KMS-11 (cell line): Measurements from ENCODE around the gene ATP2B1.

ENCODE experiments used
- H2AFZ ChIP-seq: fragments of 200-600 bp; sonication (generic); 2 replicates; pipeline ENCODE4 v1.6.1; 2016; ENCODE audit warnings: antibody characterized with exemption, mixed run types, low read depth
- H3K27ac ChIP-seq: fragments of 200-600 bp; sonication (generic); 2 replicates; pipeline ENCODE4 v1.6.1; 2016; ENCODE audit warnings: mild to moderate bottlenecking, mixed run types
- H3K27me3 ChIP-seq: fragments of 200-600 bp; sonication (generic); 2 replicates; pipeline ENCODE4 v1.6.1; 2017; ENCODE audit warnings: mild to moderate bottlenecking, low read depth, mixed run types, moderate library complexity; ENCODE audit not compliant: insufficient read depth
- H3K36me3 ChIP-seq: fragments of 200-600 bp; sonication (generic); 2 replicates; pipeline ENCODE4 v1.6.1; 2017; ENCODE audit warnings: mild to moderate bottlenecking, mixed run types; ENCODE audit not compliant: insufficient read depth
- H3K4me1 ChIP-seq: fragments of 200-600 bp; sonication (generic); 2 replicates; pipeline ENCODE4 v1.6.1; 2016; ENCODE audit warnings: mild to moderate bottlenecking, low read depth, mixed run types; ENCODE audit not compliant: poor library complexity, severe bottlenecking
- H3K4me2 ChIP-seq: fragments of 200-600 bp; sonication (generic); 2 replicates; pipeline ENCODE4 v1.7.0; 2016; ENCODE audit warnings: mild to moderate bottlenecking, mixed run types
- H3K4me3 ChIP-seq: fragments of 200-600 bp; sonication (generic); IDR thresholded peaks from 2 replicates; pipeline ENCODE4 v1.6.1; 2017; ENCODE audit warnings: low read depth, low read length, mixed read lengths; ENCODE audit not compliant: insufficient read depth
- H3K79me2 ChIP-seq: fragments of 200-600 bp; sonication (generic); 2 replicates; pipeline ENCODE4 v1.6.1; 2016; ENCODE audit warnings: low read depth, mixed run types; ENCODE audit not compliant: insufficient read depth
- H3K9ac ChIP-seq: fragments of 200-600 bp; sonication (generic); 2 replicates; pipeline ENCODE4 v1.6.1; 2016; ENCODE audit warnings: mild to moderate bottlenecking, mixed run types
- H4K20me1 ChIP-seq: fragments of 200-600 bp; sonication (generic); 2 replicates; pipeline ENCODE4 v1.6.1; 2016; ENCODE audit warnings: mild to moderate bottlenecking, mixed run types; ENCODE audit not compliant: insufficient read depth
- TF ChIP-seq, protein P1 (sequence below): fragments of 200-600 bp; sonication (generic); conservative IDR thresholded peaks from 2 replicates; pipeline ENCODE4 v1.6.1; 2017; ENCODE audit warnings: low read depth, mild to moderate bottlenecking, antibody characterized with exemption, low read length, moderate library complexity, mixed read lengths

The ATP2B1 gene

DNA sequence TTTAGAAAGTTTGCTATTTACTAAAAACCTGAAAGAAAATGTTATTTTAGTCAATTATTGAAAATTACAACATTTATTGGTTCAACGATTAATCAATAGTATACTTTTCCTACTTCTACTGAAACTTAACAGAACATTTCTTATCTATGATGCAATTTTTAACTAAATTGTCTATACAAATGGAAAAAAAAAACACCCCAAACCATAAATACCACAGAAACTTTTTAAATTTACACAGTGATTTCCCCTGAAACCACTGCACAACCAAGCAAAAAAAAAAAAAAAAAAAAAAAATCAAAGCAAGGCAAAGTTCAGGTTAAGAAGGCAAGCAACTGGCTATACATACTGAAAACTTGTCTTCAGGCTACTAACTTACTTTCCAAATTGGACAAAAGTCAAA lies 110.9 kb downstream of the ATP2B1 start:
- TF ChIP-seq, protein P1, sequence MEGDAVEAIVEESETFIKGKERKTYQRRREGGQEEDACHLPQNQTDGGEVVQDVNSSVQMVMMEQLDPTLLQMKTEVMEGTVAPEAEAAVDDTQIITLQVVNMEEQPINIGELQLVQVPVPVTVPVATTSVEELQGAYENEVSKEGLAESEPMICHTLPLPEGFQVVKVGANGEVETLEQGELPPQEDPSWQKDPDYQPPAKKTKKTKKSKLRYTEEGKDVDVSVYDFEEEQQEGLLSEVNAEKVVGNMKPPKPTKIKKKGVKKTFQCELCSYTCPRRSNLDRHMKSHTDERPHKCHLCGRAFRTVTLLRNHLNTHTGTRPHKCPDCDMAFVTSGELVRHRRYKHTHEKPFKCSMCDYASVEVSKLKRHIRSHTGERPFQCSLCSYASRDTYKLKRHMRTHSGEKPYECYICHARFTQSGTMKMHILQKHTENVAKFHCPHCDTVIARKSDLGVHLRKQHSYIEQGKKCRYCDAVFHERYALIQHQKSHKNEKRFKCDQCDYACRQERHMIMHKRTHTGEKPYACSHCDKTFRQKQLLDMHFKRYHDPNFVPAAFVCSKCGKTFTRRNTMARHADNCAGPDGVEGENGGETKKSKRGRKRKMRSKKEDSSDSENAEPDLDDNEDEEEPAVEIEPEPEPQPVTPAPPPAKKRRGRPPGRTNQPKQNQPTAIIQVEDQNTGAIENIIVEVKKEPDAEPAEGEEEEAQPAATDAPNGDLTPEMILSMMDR = no peak
- H3K4me2 ChIP-seq = peak overlapping the region; percentile 20; the same call in 1 of the 2 replicates
- no peaks in the 10 kb centered on the region for H3K79me2 ChIP-seq
- no peak overlapping the region for H3K27ac ChIP-seq
- H3K4me3 ChIP-seq = no peak overlapping the region
- no peaks in the 10 kb centered on the region for H3K36me3 ChIP-seq
- H3K9ac ChIP-seq = no peak overlapping the region
- H3K4me1 ChIP-seq = peaks cover 31% of the 10 kb centered on the region
- no peaks in the 10 kb centered on the region for H4K20me1 ChIP-seq
- H2AFZ ChIP-seq = no peak overlapping the region
- no peaks in the 10 kb centered on the region for H3K27me3 ChIP-seq

DNA sequence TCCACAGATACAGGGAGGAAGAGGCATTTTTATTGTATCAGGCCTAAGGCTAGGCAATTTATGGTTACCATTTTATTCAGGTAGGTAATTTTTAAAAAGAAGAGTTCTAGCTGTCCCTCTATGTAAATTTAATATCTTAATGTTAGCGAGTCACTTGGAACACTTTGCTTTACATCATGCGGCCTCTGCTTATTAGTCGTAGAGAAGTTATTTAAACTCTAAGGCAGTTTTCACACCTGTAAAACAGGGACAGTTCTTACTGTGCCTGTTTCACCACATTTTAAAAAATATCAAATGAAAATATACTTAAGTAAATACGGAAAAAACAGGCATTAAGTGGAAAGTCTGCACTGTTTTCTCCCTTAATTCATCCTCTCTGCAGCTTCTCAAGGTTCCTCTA lies 111.4 kb downstream of the ATP2B1 start:
- Histone ChIP-seq H3K79me2 (no peaks in the 10 kb centered on the region), H3K4me2 (peak overlapping the region; percentile 20; the same call in 1 of the 2 replicates), H3K27me3 (no peaks in the 10 kb centered on the region), H3K4me3 (no peak overlapping the region), H3K4me1 (peaks cover 31% of the 10 kb centered on the region), H4K20me1 (no peaks in the 10 kb centered on the region), H3K27ac (no peak overlapping the region), H2AFZ (no peak overlapping the region), H3K36me3 (no peaks in the 10 kb centered on the region), H3K9ac (no peak overlapping the region)
- TF ChIP-seq, protein P1 = no peak

DNA sequence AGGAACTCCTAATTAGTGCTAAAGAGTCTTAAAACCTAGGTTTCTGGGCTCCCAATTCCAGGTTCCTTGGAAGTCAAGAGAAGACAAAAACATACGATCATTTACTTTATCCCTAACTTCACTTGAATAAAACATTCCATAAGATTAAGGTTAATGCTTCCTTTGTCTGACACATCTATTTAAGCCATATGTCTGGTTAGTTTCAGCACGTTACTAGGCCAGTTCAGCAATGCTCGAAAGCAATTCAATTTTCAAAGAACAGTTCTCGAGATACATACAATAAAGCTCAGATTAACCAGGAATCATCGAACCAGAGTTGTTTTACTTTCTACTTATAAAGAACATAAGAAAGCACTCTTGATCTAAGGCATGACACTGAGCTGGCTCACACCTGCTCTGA lies 114.8 kb downstream of the ATP2B1 start:
- H3K36me3 ChIP-seq = no peaks in the 10 kb centered on the region
- H3K27ac ChIP-seq = no peak overlapping the region

DNA sequence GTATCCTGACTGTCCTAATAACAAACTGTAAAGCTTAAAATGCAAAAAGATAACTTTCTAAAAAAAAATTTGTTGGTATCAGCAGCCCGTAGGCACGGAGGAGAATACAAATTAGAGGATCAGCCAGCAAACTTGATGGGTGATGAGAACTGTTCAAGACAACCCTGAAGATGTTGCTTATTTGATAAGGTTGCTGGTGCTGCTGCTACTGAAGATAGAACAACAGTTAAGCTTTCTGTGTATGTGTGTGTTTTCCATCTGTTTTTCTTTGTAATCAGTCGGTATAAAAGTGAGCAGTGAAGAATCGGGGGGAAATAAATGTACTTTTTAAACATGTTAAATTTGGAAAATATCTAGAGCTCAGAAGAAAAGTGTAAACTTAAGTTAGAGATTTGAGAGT lies 115.4 kb downstream of the ATP2B1 start:
- no peak overlapping the region for H3K4me3 ChIP-seq
- H3K36me3 ChIP-seq = no peaks in the 10 kb centered on the region
- peaks cover 50% of the 10 kb centered on the region for H3K4me1 ChIP-seq
- H3K4me2 ChIP-seq = no peak overlapping the region
- H4K20me1 ChIP-seq = no peaks in the 10 kb centered on the region
- H2AFZ ChIP-seq = no peak overlapping the region
- no peaks in the 10 kb centered on the region for H3K79me2 ChIP-seq
- TF ChIP-seq, protein P1 = no peak
- no peak overlapping the region for H3K9ac ChIP-seq
- H3K27me3 ChIP-seq = no peaks in the 10 kb centered on the region
- no peak overlapping the region for H3K27ac ChIP-seq

More for the DNA sequence above, 114.8 kb downstream of the ATP2B1 start:
- H3K27me3 ChIP-seq = no peaks in the 10 kb centered on the region
- no peak overlapping the region for H3K4me3 ChIP-seq
- no peak overlapping the region for H3K9ac ChIP-seq
- H3K79me2 ChIP-seq = no peaks in the 10 kb centered on the region
- H3K4me2 ChIP-seq = no peak overlapping the region
- H4K20me1 ChIP-seq = no peaks in the 10 kb centered on the region
- H2AFZ ChIP-seq = no peak overlapping the region
- peaks cover 49% of the 10 kb centered on the region for H3K4me1 ChIP-seq
- TF ChIP-seq, protein P1 = no peak
